Esophagus muscularis mucosa (tissue), 4 donors: ENCODE measurements around the gene CCDC40.

ENCODE experiments used
- EP300 ChIP-seq: sonication (generic); formaldehyde crosslinking; IDR thresholded peaks from one replicate; pipeline ENCODE4 v1.6.1; 2017; ENCODE audit warnings: antibody characterized with exemption
- POLR2A ChIP-seq: fragments of 450-650 bp; IDR thresholded peaks from one replicate; pipeline ENCODE4 v1.6.1; 2017; ENCODE audit warnings: antibody characterized with exemption, moderate library complexity, mild to moderate bottlenecking, low read depth
- POLR2AphosphoS5 ChIP-seq, 2 donors: sonication (generic); formaldehyde crosslinking; IDR thresholded peaks; one replicate each; pipeline ENCODE4 v1.6.1; 2017; ENCODE audit warnings: antibody characterized with exemption in 2 of 2
- TF ChIP-seq, protein P1 (sequence below), 3 experiments: fragments of 200-600 bp in 2 of 3; fragments of 450-650 bp in 1 of 3; sonication (generic) in 2 of 3; IDR thresholded peaks; one replicate each; pipeline ENCODE4 v1.5.1; 2017 to 2019; ENCODE audit warnings: antibody characterized with exemption in 3 of 3, mild to moderate bottlenecking in 2 of 3, moderate library complexity in 1 of 3

- TF ChIP-seq, protein P1, sequence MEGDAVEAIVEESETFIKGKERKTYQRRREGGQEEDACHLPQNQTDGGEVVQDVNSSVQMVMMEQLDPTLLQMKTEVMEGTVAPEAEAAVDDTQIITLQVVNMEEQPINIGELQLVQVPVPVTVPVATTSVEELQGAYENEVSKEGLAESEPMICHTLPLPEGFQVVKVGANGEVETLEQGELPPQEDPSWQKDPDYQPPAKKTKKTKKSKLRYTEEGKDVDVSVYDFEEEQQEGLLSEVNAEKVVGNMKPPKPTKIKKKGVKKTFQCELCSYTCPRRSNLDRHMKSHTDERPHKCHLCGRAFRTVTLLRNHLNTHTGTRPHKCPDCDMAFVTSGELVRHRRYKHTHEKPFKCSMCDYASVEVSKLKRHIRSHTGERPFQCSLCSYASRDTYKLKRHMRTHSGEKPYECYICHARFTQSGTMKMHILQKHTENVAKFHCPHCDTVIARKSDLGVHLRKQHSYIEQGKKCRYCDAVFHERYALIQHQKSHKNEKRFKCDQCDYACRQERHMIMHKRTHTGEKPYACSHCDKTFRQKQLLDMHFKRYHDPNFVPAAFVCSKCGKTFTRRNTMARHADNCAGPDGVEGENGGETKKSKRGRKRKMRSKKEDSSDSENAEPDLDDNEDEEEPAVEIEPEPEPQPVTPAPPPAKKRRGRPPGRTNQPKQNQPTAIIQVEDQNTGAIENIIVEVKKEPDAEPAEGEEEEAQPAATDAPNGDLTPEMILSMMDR (IDR thresholded peaks at IDR 0.05): no peak
- TF ChIP-seq POLR2A: no peak
- no peak for TF ChIP-seq EP300
- TF ChIP-seq POLR2AphosphoS5 (IDR thresholded peaks at IDR 0.05): no peak
These were observed 40.7 kb upstream of the CCDC40 start for GRCh38 chr17:79995696-79996095.
